Activated CD8-positive, alpha-beta memory T cell treated with anti-CD3 and anti-CD28 coated beads, Interleukin-2, amount 10 ng/mL, durations not matched to agents 7 days and 5 days (primary cell): Measurements from ENCODE around the gene PEX1. TPM values are rescaled to one million over a fixed set of nuclear protein-coding genes. Genes with fewer than 3 reads are reported as not detected.
"Not testable (repeated sequence)": the region's sequence is repeated elsewhere in the genome, so short reads cannot be mapped to it uniquely, and the experiment has no call there.

Experiments used
- ATAC-seq: fragments of 150-1000 bp; cut with Tn5 transposase; one replicate; pipeline ENCODE4 v1.10.0; 2021; ENCODE audit warnings: moderate library complexity
- CTCF ChIA-PET: fragments of 350-600 bp; sonication (Branson Sonifier 250); formaldehyde crosslinking; loops from one replicate; lab custom pipeline; 2021; ENCODE audit warnings: antibody characterized with exemption; lab: Charles Lee
- DNase-seq: peaks from one replicate; pipeline ENCODE4 v3.0.0-alpha.2; 2020
- H3K27ac Mint-ChIP-seq: one replicate; pipeline ENCODE4 v1.8.0; 2021; ENCODE audit warnings: mild to moderate bottlenecking, mixed read lengths
- H3K27me3 Mint-ChIP-seq: one replicate; pipeline ENCODE4 v1.8.0; 2021; ENCODE audit warnings: mixed read lengths
- H3K36me3 Mint-ChIP-seq: one replicate; pipeline ENCODE4 v1.8.0; 2021; ENCODE audit warnings: mild to moderate bottlenecking, mixed read lengths
- H3K4me1 Mint-ChIP-seq: one replicate; pipeline ENCODE4 v1.8.0; 2021; ENCODE audit warnings: mixed read lengths
- H3K4me3 Mint-ChIP-seq: one replicate; pipeline ENCODE4 v1.8.0; 2021; ENCODE audit warnings: mild to moderate bottlenecking, moderate library complexity, mixed read lengths
- H3K9me3 Mint-ChIP-seq: one replicate; pipeline ENCODE4 v1.8.0; 2022; ENCODE audit warnings: low read depth, mixed read lengths
- total RNA-seq, 2 experiments: library from RNA; stranded (reverse); gene quantifications; one replicate each; pipeline ENCODE4 v1.2.3, GENCODE V29; 2021

The PEX1 gene
- total RNA-seq, 2 experiments from 2014 or later, result 16.8 to 18.4 TPM

DNA sequence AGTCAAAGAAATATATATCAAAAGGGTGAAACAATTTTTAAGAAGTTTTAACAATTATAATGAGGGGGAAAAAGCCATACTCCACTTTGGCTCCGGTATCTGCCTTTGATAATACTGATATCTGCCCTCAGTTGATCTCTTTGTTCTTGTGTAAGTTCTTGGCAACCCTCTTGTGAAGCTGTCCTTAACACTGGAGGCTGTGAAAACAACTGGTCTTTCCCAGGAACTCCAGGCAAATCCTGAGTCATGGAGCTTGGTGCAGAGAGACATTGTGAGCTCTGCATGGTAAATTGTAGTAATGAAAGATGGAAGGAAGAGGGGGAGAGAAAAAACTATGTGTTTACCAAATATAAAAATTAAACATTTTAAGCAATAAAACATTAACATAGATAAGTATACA is 38.7 kb downstream of the PEX1 start:
- Mint-ChIP-seq H3K4me3 (no peak overlapping the region), H3K27ac (no peak overlapping the region), H3K36me3 (peaks cover 28% of the 10 kb centered on the region), H3K9me3 (no peaks in the 10 kb centered on the region), H3K4me1 (no peaks in the 10 kb centered on the region), H3K27me3 (no peaks in the 10 kb centered on the region)
- ATAC-seq, result no peak
- CTCF ChIA-PET, result interaction anchor here (1.6 kb wide), 1 partner anchor 42 kb away, joined by 4 read pairs; the partner anchor contains the start of gene GATAD1
- no peak for DNase-seq

DNA sequence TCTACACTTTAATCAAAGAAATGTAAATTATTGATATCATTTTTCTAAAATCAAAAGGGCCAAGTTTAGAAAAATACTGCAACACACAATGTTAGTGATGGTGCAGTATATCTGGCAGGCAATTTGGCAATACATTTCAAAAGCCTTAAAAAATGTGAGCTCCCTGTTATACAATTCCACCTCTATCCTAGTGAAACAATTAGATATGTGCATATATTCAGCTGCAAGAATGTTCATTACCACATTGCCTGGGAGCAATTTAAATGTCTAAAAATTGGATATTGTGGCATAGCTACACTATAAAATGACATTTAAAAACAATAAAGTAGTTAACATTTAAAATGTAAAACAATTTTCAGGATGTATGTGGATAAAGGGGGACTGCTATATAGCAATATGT is 40.5 kb downstream of the PEX1 start:
- Mint-ChIP-seq H3K4me1 (no peaks in the 10 kb centered on the region), H3K9me3 (no peaks in the 10 kb centered on the region), H3K27me3 (no peaks in the 10 kb centered on the region), H3K27ac (no peak overlapping the region), H3K4me3 (no peak overlapping the region), H3K36me3 (peaks cover 25% of the 10 kb centered on the region)
- no peak for DNase-seq
- CTCF ChIA-PET, result no interaction called here
- no peak for ATAC-seq

DNA sequence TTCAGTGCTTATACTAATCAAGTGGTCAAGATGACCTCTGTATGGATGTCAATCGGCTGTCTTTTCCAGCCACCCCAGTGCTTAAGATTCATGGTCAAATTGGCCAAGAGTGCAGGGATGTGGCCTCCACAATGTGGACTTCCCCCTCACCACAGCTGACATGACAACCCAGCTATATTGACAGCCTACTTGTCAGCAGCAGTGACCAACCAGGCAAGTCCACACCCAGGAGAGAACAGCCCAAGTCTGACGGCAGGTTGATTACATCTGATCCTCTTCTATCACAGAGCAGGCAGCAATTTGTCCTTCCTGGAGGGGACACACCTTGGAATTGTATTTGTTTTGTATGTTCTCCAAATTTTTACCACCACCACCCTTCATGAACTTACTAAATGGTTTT is 42.3 kb downstream of the PEX1 start:
- CTCF ChIA-PET, result no interaction called here
- H3K4me3 Mint-ChIP-seq, result no peak overlapping the region
- peaks cover 15% of the 10 kb centered on the region for H3K36me3 Mint-ChIP-seq
- H3K27ac Mint-ChIP-seq, result peak overlapping the region; percentile 0
- DNase-seq, result peak; percentile 14
- no peaks in the 10 kb centered on the region for H3K27me3 Mint-ChIP-seq
- ATAC-seq, result no peak
- H3K4me1 Mint-ChIP-seq, result no peaks in the 10 kb centered on the region
- H3K9me3 Mint-ChIP-seq, result no peaks in the 10 kb centered on the region

DNA sequence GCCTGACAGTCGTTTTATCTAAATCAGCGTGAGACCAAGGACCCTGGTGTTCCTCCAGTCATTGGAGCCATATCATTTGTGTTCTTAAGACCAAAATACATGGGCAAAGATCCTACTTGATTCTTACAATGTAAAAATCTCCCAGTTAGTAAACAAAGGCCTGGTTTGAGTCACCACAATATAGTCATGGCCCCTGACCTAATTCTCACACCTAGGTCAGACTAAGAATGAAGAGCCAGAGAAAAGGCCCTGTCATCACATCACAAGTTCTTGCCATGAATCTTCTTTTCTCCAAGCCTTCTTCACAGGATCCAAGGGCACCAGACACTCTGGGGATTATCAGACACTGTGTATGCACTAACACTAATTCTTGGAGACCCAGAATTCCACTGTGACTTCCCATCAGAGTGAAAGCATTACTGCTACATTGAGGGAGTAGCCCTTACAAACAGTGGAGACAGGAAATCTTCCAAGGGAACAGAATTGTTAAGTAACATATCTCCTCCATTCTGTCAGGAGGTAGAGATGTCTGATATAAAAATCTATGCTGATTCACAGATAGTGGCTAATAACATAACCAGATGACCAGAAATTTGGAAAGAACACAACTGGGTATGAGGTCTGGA is 42.9 kb downstream of the PEX1 start:
- Mint-ChIP-seq H3K4me1 (no peaks in the 10 kb centered on the region), H3K27me3 (no peaks in the 10 kb centered on the region), H3K36me3 (peaks cover 15% of the 10 kb centered on the region), H3K27ac (no peak overlapping the region), H3K4me3 (no peak overlapping the region), H3K9me3 (no peaks in the 10 kb centered on the region)
- no peak for ATAC-seq
- CTCF ChIA-PET, result no interaction called here
- peak; percentile 12 for DNase-seq

DNA sequence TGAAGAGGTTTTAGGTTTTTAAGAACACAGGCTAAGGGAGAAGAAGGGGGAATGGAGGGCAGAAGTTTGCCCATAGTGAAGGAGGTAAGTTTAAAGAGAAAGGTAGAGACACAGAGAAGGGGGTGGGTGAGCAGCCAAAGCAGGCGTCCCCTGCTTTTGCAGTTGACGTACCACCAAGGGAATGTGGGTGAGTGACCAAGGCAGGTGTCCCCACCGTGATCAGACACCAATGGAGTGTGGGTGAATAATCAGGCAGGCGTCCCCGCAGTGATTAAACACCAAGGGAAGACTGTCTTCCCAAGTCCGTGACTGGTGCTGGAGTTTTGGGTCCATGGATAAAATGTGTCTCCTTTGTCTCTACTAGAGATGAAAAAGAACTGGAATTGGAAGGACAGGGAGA is 44.1 kb downstream of the PEX1 start:
- peaks cover 12% of the 10 kb centered on the region for H3K36me3 Mint-ChIP-seq
- H3K4me3 Mint-ChIP-seq, H3K9me3 Mint-ChIP-seq, DNase-seq, ATAC-seq, H3K27me3 Mint-ChIP-seq, H3K27ac Mint-ChIP-seq, CTCF ChIA-PET, H3K4me1 Mint-ChIP-seq: not testable (repeated sequence)

DNA sequence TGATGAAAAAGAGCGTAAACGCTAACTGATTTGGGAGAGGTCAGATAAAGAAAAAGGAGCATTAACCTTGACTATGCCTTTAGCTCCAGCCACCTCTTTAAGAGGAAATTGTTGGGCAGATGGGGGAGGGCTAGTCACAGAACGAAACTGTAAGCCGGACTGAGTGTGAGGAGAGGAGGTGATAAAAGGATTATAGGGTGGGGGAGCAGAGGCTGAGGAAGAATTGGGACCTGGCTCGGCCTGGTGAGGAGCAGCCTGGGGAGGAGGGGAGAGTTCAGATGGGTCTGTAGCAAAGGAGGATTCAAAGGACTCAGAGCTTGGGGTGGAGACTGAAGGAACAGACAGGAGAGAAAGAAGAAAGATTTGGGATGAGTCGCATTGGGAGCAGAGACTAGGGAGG is 44.7 kb downstream of the PEX1 start:
- H3K4me3 Mint-ChIP-seq, H3K9me3 Mint-ChIP-seq, H3K27ac Mint-ChIP-seq, ATAC-seq, H3K4me1 Mint-ChIP-seq, CTCF ChIA-PET, DNase-seq, H3K27me3 Mint-ChIP-seq: not testable (repeated sequence)
- H3K36me3 Mint-ChIP-seq, result peaks cover 11% of the 10 kb centered on the region

DNA sequence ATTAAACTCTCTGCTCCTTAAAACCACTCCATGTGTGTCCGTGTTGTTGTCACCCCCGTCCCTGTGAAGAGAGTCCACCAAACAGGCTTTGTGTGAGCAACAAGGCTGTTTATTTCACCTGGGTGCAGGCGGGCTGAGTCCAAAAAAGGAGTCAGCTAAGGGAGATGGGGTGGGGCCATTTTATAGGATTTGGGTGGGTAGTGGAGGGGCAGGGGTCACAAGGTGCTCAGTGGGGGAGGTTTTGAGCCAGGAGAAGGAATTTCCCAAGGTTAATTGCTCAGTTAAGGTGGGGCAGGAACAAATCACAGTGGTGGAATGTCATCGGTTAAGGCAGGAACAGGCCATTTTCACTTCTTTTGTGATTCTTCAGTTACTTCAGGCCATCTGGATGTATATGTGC is 49.2 kb downstream of the PEX1 start:
- ATAC-seq, H3K27ac Mint-ChIP-seq, H3K27me3 Mint-ChIP-seq, H3K4me1 Mint-ChIP-seq, DNase-seq, H3K9me3 Mint-ChIP-seq, H3K36me3 Mint-ChIP-seq, H3K4me3 Mint-ChIP-seq, CTCF ChIA-PET: not testable (repeated sequence)

DNA sequence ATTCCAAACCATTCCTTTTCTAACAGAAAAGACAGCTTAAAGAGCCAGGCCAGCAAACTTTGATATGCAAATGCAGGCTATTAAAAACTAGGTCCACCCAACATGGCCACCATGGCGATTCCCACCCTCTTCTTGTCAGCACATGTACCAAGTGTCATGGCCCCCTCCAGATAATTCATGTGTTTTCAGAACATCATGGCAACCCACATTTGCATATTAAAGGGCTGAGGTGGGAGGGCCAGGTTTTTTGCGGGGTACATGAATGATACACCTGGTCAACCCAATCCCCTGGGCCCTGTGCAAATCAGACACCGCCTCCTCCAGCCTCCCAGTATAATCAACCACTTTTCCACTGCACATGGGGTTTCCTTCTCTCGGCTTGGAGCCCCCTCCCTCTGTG is 49.6 kb downstream of the PEX1 start:
- Mint-ChIP-seq H3K4me3 (no peak overlapping the region), H3K36me3 (no peaks in the 10 kb centered on the region), H3K27ac (no peak overlapping the region), H3K27me3 (no peaks in the 10 kb centered on the region), H3K9me3 (no peaks in the 10 kb centered on the region), H3K4me1 (no peaks in the 10 kb centered on the region)
- ATAC-seq (no peak), DNase-seq (no peak)
- CTCF ChIA-PET, result interaction anchor here (3.1 kb wide), 1 partner anchor 18 kb away, joined by 9 read pairs; no protein-coding TSS in a partner anchor

DNA sequence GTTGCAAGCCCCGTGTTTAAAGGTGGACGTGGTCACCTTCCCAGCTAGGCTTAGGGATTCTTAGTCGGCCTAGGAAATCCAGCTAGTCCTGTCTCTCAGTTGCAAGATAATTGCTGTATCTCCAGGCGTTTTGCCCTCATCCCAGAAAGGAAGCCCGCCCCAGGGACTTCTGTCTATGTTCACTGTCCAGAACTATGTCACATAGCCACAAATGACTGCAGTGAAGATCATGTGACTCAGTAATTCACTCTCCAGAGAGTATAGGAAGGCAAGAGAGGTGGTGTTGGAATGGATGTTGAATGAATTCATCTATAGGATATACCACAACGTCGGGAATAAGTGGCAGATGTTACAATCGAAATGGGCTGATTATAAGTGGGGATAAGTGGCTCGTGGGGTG is 50.2 kb downstream of the PEX1 start:
- Mint-ChIP-seq H3K27ac (no peak overlapping the region), H3K9me3 (no peaks in the 10 kb centered on the region), H3K36me3 (no peaks in the 10 kb centered on the region), H3K4me3 (no peak overlapping the region), H3K27me3 (no peaks in the 10 kb centered on the region), H3K4me1 (no peaks in the 10 kb centered on the region)
- DNase-seq, result no peak
- CTCF ChIA-PET, result interaction anchor here (3.1 kb wide), 1 partner anchor 17 kb away, joined by 9 read pairs; no protein-coding TSS in a partner anchor
- no peak for ATAC-seq

DNA sequence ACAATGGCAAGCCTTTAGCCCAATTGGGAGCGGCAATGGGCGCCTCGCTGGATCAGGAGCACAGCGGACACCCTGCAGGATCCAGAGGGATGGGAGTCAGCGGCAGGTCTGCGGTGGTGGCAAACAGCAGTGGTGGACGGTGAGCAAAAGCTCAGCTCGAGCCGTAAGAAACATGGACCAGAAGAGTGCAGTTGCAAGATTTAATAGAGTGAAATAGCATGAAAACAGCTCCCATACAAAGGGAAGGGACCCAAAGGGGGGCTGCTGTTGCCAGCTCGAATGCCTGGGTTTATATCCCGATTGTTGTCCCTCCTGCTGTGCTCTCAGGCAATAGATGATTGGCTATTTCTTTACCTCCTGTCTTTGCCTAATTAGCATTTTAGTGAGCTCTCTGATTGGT is 50.6 kb downstream of the PEX1 start, which contains the start of gene ERVW-1:
Gene ERVW-1 (minus strand): TSS at position 266 of the 400 bp plus-strand sequence. CDS start 7,565 bp downstream, outside the sequence.
- H3K4me1 Mint-ChIP-seq, H3K9me3 Mint-ChIP-seq, DNase-seq, ATAC-seq, H3K27ac Mint-ChIP-seq, H3K36me3 Mint-ChIP-seq, H3K27me3 Mint-ChIP-seq, H3K4me3 Mint-ChIP-seq: not testable (repeated sequence)
- CTCF ChIA-PET, result interaction anchor here (3.1 kb wide), 1 partner anchor 16 kb away, joined by 9 read pairs; no protein-coding TSS in a partner anchor

DNA sequence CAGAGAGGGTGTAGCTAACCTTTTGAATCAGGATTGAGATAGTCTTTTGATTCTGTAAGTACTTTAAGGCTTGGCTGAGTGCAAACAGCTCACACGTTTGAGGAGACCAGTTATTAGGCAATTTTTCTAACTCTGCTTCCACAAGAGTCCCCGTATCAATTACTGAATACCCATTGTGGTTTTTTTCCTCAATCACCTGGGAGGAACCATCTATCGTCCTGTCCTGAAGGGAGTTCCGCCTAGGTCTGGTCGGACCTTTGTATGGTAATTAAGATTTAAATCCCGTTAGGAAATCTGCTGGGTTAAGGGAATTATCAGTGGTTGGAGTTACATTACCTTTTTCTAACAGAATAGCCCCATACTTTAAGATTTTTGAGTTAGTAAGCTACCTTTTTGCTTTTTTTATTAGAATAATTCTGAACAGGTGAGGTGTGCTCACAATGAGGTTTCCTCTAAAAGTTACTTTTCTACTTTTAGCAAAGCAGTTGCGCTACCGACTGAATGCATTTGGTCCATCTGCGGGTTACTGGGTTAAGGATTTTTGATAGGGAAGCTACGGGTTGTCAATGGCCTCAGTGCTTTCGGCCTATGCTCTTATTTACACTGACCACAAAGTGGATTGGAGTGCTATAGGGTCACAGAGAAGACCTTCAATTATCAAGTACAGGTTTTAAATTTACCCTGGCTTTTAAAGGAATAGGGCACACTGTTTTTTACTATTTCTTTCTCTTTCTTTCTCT is 52.3 kb downstream of the PEX1 start:
- H3K27ac Mint-ChIP-seq, H3K36me3 Mint-ChIP-seq, H3K27me3 Mint-ChIP-seq, DNase-seq, H3K4me3 Mint-ChIP-seq, H3K4me1 Mint-ChIP-seq, H3K9me3 Mint-ChIP-seq, ATAC-seq: not testable (repeated sequence)
- CTCF ChIA-PET, result interaction anchor here (3.1 kb wide), 1 partner anchor 15 kb away, joined by 9 read pairs; no protein-coding TSS in a partner anchor

DNA sequence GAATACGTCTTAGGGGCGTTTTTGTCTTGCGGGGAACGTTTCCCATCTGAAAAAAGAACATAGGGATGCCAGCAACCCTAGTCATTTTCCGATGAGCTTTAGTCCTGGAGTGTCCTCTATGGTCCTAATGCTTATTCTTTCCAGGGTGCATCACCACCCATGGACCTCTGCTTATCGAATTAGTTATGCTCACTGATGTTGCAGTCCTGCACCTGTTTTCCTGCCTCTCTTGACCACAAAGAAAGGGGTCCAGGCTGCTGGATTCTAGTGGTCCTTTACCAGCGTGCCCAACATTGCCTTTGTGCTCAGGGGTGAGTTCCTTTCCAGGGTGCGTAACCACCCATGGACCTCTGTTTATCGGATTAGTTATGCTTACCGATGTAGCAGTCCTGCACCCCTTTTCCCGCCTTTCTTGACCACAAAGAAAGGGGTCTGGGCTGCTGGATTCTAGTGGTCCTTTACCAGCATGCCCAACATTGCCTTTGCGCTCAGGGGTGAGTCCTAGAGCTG is 53.0 kb downstream of the PEX1 start:
- DNase-seq, ATAC-seq, H3K27me3 Mint-ChIP-seq, H3K4me1 Mint-ChIP-seq, H3K4me3 Mint-ChIP-seq, H3K36me3 Mint-ChIP-seq, H3K27ac Mint-ChIP-seq, H3K9me3 Mint-ChIP-seq: not testable (repeated sequence)
- CTCF ChIA-PET, result interaction anchor here (3.1 kb wide), 1 partner anchor 14 kb away, joined by 9 read pairs; no protein-coding TSS in a partner anchor

DNA sequence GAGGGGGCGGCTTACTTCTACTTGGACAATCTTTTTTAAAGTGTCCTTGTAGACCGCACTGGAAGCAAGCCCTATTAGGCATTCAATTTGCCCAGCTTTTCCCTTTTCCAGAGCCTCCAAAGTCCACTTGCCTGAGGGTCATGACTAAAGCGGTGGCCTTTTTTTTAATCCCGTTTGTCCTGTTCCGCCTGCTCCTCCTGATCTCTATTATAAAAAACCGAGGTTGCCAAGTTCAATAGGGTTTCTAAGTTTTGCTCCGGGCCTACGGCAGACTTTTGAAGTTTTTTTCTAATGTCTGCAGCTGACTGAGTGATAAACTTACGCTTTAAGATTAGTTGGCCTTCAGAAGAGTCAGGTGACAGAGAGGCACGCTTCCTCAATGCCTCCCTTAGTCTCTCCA is 54.3 kb downstream of the PEX1 start:
- DNase-seq, CTCF ChIA-PET, H3K27me3 Mint-ChIP-seq, H3K4me3 Mint-ChIP-seq, H3K9me3 Mint-ChIP-seq, H3K27ac Mint-ChIP-seq, H3K36me3 Mint-ChIP-seq, ATAC-seq, H3K4me1 Mint-ChIP-seq: not testable (repeated sequence)

DNA sequence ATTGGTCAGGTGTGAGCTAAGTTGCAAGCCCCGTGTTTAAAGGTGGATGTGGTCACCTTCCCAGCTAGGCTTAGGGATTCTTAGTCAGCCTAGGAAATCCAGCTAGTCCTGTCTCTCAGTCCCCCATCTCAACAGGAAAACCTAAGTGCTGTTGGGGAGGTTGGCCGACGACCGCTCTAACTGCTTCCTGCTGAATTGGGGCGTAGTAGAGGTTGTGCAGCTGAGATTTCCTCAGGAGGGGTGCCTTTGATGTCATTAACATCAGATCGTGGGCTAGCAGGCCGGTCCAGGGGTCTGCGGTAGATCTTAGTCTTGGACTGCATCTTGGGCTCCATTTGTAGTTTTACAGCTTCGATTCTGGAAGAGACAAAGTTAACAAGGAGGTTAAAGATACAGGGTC is 59.7 kb downstream of the PEX1 start:
- H3K27me3 Mint-ChIP-seq, H3K4me3 Mint-ChIP-seq, H3K27ac Mint-ChIP-seq, ATAC-seq, H3K4me1 Mint-ChIP-seq, H3K36me3 Mint-ChIP-seq, CTCF ChIA-PET, DNase-seq, H3K9me3 Mint-ChIP-seq: not testable (repeated sequence)
